ENCODE measurements around the gene NPLOC4. TPM values are rescaled to one million over a fixed set of nuclear protein-coding genes. Genes with fewer than 3 reads are reported as not detected.

The NPLOC4 gene
- total RNA-seq, 4 donors from 2014 or later, result 14.6 to 86.3 (median 30.9) TPM

DNA sequence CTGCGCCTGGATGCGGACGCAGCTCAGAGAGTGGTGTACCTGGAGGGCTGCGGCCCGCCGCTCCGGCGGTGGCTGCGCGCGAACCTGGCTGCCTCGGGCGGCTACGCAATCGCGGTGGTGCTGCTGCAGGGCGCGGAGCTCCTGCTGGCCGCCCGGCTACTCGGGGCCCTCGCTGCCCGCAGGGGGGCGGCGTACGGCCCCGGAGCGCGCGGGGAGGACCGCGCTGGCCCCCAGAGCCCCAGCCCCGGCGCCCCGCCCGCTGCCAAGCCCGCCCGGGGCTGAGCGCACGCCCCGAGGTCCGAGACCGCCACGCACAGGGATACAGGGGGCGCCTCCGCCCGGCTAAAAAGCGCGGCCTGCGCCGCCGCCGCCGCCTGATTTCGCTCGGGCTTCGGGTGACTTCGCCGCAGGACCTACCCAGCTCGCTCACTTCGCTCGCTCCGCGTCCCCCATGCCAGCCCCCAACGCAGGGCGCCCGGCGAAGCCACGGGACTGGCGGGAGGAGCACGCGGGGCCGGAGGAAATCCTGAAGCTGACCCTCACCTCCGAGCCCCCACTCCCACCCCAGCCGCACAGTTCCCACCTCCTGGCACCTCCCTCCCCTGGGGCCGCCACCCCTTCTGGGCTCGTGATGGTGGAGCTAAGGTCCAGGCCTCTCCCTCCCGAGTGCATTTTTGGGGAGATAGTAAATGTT is 11.2 kb upstream of the NPLOC4 start:
- peaks cover 13 to 23% of the 10 kb centered on the region in 2 donors for H3K27me3 ChIP-seq
- intact Hi-C loops (cut with DNase I; ENCODE audit: low total_unique reads), result no loop called here
- no peaks in the 10 kb centered on the region for H3K4me1 ChIP-seq
- H3K27ac ChIP-seq, result no peak overlapping the region
- TF ChIP-seq POLR2A (IDR thresholded peaks at IDR 0.05), result no peak
- TF ChIP-seq, protein P1, sequence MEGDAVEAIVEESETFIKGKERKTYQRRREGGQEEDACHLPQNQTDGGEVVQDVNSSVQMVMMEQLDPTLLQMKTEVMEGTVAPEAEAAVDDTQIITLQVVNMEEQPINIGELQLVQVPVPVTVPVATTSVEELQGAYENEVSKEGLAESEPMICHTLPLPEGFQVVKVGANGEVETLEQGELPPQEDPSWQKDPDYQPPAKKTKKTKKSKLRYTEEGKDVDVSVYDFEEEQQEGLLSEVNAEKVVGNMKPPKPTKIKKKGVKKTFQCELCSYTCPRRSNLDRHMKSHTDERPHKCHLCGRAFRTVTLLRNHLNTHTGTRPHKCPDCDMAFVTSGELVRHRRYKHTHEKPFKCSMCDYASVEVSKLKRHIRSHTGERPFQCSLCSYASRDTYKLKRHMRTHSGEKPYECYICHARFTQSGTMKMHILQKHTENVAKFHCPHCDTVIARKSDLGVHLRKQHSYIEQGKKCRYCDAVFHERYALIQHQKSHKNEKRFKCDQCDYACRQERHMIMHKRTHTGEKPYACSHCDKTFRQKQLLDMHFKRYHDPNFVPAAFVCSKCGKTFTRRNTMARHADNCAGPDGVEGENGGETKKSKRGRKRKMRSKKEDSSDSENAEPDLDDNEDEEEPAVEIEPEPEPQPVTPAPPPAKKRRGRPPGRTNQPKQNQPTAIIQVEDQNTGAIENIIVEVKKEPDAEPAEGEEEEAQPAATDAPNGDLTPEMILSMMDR (IDR thresholded peaks at IDR 0.05), result no peak
- no peaks in the 10 kb centered on the region for H3K36me3 ChIP-seq
- H3K9me3 ChIP-seq, result peaks cover 0 to 8% of the 10 kb centered on the region in 2 donors
- no peak overlapping the region for H3K4me3 ChIP-seq
- DNase-seq, result no peak

DNA sequence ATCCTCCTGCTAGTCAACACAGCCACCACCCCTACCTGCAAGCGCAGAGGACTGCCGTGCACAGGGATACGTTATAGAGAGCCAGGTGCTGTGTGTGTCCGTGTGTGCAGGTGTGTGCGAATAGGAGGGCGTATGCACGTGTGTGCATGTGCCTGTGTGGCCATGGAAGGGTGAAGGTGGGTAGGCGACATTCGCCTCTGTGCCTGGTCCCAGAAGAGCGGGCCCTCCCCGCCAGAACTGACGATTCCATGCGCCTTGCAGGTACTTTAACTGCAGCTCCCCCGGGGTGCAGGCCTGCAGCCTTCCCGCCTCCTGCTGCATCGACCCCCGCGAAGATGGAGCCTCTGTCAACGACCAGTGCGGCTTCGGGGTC is 10.7 kb upstream of the NPLOC4 start:
- Histone ChIP-seq H3K4me1 (no peaks in the 10 kb centered on the region), H3K36me3 (no peaks in the 10 kb centered on the region), H3K9me3 (peaks cover 0 to 8% of the 10 kb centered on the region in 2 donors), H3K4me3 (no peak overlapping the region), H3K27me3 (peaks cover 13 to 23% of the 10 kb centered on the region in 2 donors), H3K27ac (no peak overlapping the region)
- intact Hi-C loops (cut with DNase I; ENCODE audit: low total_unique reads), result no loop called here
- TF ChIP-seq POLR2A (IDR thresholded peaks at IDR 0.05), result no peak
- TF ChIP-seq, protein P1 (IDR thresholded peaks at IDR 0.05), result no peak
- DNase-seq, result no peak

DNA sequence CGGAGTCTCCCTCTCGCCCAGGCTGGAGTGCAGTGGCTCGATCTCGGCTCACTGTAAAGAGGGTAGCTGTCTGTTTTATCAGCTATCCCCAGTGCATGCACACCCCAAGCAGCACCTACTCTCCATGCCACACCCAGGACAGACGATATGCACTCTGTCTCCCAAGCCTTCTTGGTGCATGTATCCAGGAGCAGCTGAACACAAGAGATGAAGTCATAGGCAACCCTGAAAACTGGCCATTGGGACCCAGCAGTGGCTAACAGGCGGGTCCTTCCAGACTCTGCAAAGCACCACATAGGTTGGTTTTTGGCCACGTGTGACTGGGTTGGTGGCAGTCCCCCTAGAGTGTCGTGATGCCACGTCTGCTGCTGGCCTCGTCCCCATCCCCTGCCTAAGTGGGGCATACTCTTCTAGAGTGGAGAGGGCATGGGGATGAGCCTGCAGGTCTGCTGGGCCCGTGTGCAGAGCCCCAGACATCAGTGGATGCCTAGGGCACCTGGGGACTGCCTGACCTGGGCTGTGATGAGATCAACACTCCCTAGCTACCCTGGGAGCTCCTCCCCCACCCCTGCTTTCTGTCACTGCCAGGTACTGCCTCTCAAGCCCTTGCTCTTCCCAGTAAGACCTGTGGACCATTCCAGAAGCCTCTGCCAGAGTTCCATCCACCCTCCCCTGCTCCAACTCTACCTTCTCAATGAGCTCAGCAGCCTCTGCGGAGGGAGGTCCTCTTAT is 10.1 kb upstream of the NPLOC4 start:
- no peak for TF ChIP-seq POLR2A (IDR thresholded peaks at IDR 0.05)
- TF ChIP-seq, protein P1 (IDR thresholded peaks at IDR 0.05), result no peak
- Histone ChIP-seq H3K36me3 (no peaks in the 10 kb centered on the region), H3K4me1 (no peaks in the 10 kb centered on the region)

GRCh38 chr17:81644976-81645952 is 8.4 kb upstream of the NPLOC4 start:
- DNase-seq, result no peak
- no peak for TF ChIP-seq POLR2A (IDR thresholded peaks at IDR 0.05)
- TF ChIP-seq, protein P1 (IDR thresholded peaks at IDR 0.05), result no peak
- no peaks in the 10 kb centered on the region for H3K4me1 ChIP-seq
- no peaks in the 10 kb centered on the region for H3K36me3 ChIP-seq
- H3K4me3 ChIP-seq, result no peak overlapping the region
- intact Hi-C loops (cut with DNase I; ENCODE audit: low total_unique reads), result no loop called here
- peaks cover 0 to 8% of the 10 kb centered on the region in 2 donors for H3K9me3 ChIP-seq
- no peak overlapping the region for H3K27ac ChIP-seq
- peaks cover 3 to 18% of the 10 kb centered on the region in 2 donors for H3K27me3 ChIP-seq

More for the DNA sequence above, 10.1 kb upstream of the NPLOC4 start:
- no peak overlapping the region for H3K27ac ChIP-seq
- intact Hi-C loops (cut with DNase I; ENCODE audit: low total_unique reads), result no loop called here
- H3K27me3 ChIP-seq, result peaks cover 13 to 23% of the 10 kb centered on the region in 2 donors
- H3K9me3 ChIP-seq, result peaks cover 0 to 8% of the 10 kb centered on the region in 2 donors
- no peak overlapping the region for H3K4me3 ChIP-seq
- no peak for DNase-seq

All from uterus (tissue), 4 donors.